GM23248 (cell line): ENCODE measurements around the gene ME2. TPM values are rescaled to one million over a fixed set of nuclear protein-coding genes. Genes with fewer than 3 reads are reported as not detected.

Source experiments
- DNase-seq: peaks from one replicate; pipeline ENCODE4 v3.0.0-alpha.2; 2015
- H2AFZ ChIP-seq: fragments of 200-600 bp; sonication (generic); 2 replicates; pipeline ENCODE4 v1.6.1; 2016; ENCODE audit warnings: antibody characterized with exemption
- H3F3A ChIP-seq: fragments of 200-600 bp; sonication (generic); 2 replicates; pipeline ENCODE4 v1.6.1; 2016; ENCODE audit warnings: mild to moderate bottlenecking, antibody characterized with exemption, mixed run types; ENCODE audit not compliant: insufficient read depth
- H3K27ac ChIP-seq: fragments of 200-600 bp; sonication (generic); 2 replicates; pipeline ENCODE4 v1.5.1; 2016; ENCODE audit warnings: mild to moderate bottlenecking
- H3K27me3 ChIP-seq: fragments of 200-600 bp; sonication (generic); replicated peaks from 2 replicates; pipeline ENCODE4 v1.6.1; 2016; ENCODE audit warnings: mild to moderate bottlenecking; ENCODE audit not compliant: insufficient read depth
- H3K36me3 ChIP-seq: fragments of 200-600 bp; sonication (generic); 2 replicates; pipeline ENCODE4 v1.6.1; 2016; ENCODE audit warnings: low read depth, mild to moderate bottlenecking
- H3K4me1 ChIP-seq: fragments of 200-600 bp; sonication (generic); 2 replicates; pipeline ENCODE4 v1.6.1; 2016; ENCODE audit warnings: mild to moderate bottlenecking; ENCODE audit not compliant: insufficient read depth
- H3K4me2 ChIP-seq: fragments of 200-600 bp; sonication (generic); one replicate; pipeline ENCODE4 v1.6.1; 2016; ENCODE audit warnings: mild to moderate bottlenecking; ENCODE audit not compliant: unreplicated experiment
- H3K4me3 ChIP-seq: fragments of 200-600 bp; sonication (generic); 2 replicates; pipeline ENCODE4 v1.5.1; 2016; ENCODE audit warnings: mild to moderate bottlenecking
- H3K79me2 ChIP-seq: fragments of 200-600 bp; sonication (generic); 2 replicates; pipeline ENCODE4 v1.6.1; 2016; ENCODE audit warnings: mild to moderate bottlenecking; ENCODE audit not compliant: insufficient read depth
- H3K9ac ChIP-seq: fragments of 200-600 bp; sonication (generic); 2 replicates; pipeline ENCODE4 v1.6.1; 2016; ENCODE audit warnings: mild to moderate bottlenecking
- H3K9me2 ChIP-seq: fragments of 200-600 bp; sonication (generic); 2 replicates; pipeline ENCODE4 v1.6.1; 2016; ENCODE audit warnings: mixed run types, mild to moderate bottlenecking, moderate library complexity; ENCODE audit not compliant: insufficient read depth
- H3K9me3 ChIP-seq: fragments of 200-600 bp; sonication (generic); one replicate; pipeline ENCODE4 v1.6.1; 2017; ENCODE audit warnings: low read depth
- H4K20me1 ChIP-seq: fragments of 200-600 bp; sonication (generic); 2 replicates; pipeline ENCODE4 v1.6.0; 2016; ENCODE audit not compliant: insufficient read depth
- EZH2 ChIP-seq: fragments of 200-600 bp; sonication (generic); IDR thresholded peaks from 2 replicates; pipeline ENCODE4 v1.6.1; 2018; ENCODE audit warnings: antibody characterized with exemption, mild to moderate bottlenecking; ENCODE audit not compliant: insufficient read depth, poor library complexity, severe bottlenecking
- EZH2phosphoT487 ChIP-seq: fragments of 200-600 bp; sonication (generic); IDR thresholded peaks from 2 replicates; pipeline ENCODE4 v1.6.1; 2018; ENCODE audit warnings: antibody characterized with exemption, moderate library complexity, mild to moderate bottlenecking, low read depth; ENCODE audit not compliant: insufficient read depth
- WGBS, 2 experiments: methylation state at CpG; one replicate each; pipeline ENCODE4 v1.1.6; 2015 to 2017; ENCODE audit warnings: low lambda C conversion rate in 2 of 2, low coverage in 1 of 2; ENCODE audit errors: missing lambda C conversion rate in 2 of 2; 5-methylcytosine and 5-hydroxymethylcytosine counted together
- in situ Hi-C: fragments of 300-500 bp; cut with MboI; formaldehyde crosslinking; loops from 2 replicates; pipeline ENCODE4 v1.15.0; 2020
- polyA plus RNA-seq: library from polyadenylated mRNA; unstranded; fragments of >200 nt; fragmentation: Nextera tagmentation; extraction: Ambion mirVana; gene quantifications from 2 replicates; pipeline ENCODE4 v1.2.1, GENCODE V29; 2016
- total RNA-seq: library from RNA; depleted of rRNA; stranded (reverse); fragments of >200 nt; shearing (Covaris generic); gene quantifications from 2 replicates; pipeline ENCODE4 v1.2.3, GENCODE V29; 2014

ME2 gene
- total and polyA plus RNA-seq, 2 experiments from 2014 or later = 24.1 to 32.2 TPM

DNA sequence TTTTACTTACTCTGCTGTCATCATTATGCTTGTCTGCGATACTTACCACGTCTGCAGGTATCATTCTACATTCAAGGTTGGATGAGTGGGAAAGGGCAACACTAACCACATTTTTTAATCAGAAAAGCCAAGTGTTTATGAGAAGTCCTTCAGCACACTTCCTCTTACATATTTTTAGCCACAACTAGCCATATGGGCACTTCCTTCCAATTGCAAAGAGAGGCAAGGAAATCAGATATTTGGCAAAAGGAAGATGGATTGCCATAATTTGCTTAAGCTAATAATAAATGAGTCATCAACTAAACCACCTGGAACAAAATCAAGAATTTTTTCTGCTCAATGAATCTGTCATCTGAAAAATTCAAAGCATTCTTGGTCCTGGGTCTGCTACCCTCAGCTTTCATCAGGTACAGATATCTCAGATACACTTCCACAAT lies 42.4 kb upstream of the ME2 start:
- Histone ChIP-seq H3K27me3 (peaks cover 3% of the 10 kb centered on the region; the same call in 1 of the 2 replicates), H3K9ac (no peak overlapping the region), H3K4me2 (no peak overlapping the region), H3K9me2 (no peaks in the 10 kb centered on the region), H3K4me1 (peaks cover 6% of the 10 kb centered on the region; the same call in 1 of the 2 replicates), H2AFZ (no peak overlapping the region), H3F3A (no peaks in the 10 kb centered on the region), H3K36me3 (no peaks in the 10 kb centered on the region), H4K20me1 (no peaks in the 10 kb centered on the region), H3K9me3 (no peaks in the 10 kb centered on the region), H3K27ac (no peak overlapping the region), H3K79me2 (no peaks in the 10 kb centered on the region), H3K4me3 (no peak overlapping the region)
- peak; percentile 22 for DNase-seq
- 45 to 52% methylated on average over 2 of the region's 2 CpGs for WGBS, 2 experiments
- in situ Hi-C loops = no loop called here
- TF ChIP-seq EZH2 (no peak), EZH2phosphoT487 (no peak)

DNA sequence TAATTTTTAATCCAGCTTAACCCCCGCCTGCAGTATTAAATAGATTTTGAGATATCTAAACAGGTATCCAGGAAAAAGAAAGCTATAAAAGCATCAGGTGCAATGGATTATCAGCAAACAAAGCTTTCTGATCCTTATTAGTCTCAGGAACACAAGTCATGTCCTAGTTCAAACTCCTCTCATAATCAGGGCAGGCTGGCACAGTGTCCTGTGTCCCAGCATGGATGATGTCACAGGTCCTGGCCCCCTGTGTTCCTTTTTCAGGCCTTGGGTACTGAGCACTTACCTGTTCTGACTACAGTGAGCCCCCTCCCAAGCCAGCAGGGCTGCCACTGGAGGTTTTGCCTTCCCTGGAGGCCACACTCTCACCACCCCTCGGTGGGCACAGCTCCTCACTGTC lies 39.6 kb upstream of the ME2 start:
- 82 to 92% methylated on average over 2 of the region's 2 CpGs for WGBS, 2 experiments
- TF ChIP-seq EZH2 (no peak), EZH2phosphoT487 (no peak)

DNA sequence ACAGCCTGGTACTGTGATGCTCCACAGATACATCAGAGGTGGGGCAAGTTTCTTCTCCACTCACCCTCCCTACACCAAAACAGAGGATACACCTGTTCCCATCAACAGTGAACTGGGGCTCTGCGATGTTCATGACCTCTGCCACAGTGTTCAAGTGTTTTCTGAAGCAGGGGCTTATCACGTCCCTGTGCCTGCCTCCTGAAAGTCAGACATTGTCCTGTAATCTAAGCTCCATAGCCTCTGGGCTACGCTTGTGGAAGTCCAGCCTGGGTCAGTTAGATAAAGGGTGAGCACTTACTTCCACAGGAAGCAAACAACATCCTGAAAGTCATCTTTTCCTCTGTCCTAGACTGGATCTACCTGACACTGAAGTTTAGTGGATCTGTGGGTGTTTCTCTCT lies 38.9 kb upstream of the ME2 start:
- TF ChIP-seq EZH2 = no peak
- no peak for TF ChIP-seq EZH2phosphoT487
- Histone ChIP-seq H2AFZ (no peak overlapping the region), H3K9me3 (no peaks in the 10 kb centered on the region), H3K27me3 (no peaks in the 10 kb centered on the region), H3K4me1 (peaks cover 6% of the 10 kb centered on the region; the same call in 1 of the 2 replicates), H3K4me2 (no peak overlapping the region), H3K4me3 (no peak overlapping the region), H3K9ac (no peak overlapping the region), H3K9me2 (no peaks in the 10 kb centered on the region), H3K27ac (no peak overlapping the region), H3F3A (no peaks in the 10 kb centered on the region), H4K20me1 (no peaks in the 10 kb centered on the region), H3K79me2 (no peaks in the 10 kb centered on the region), H3K36me3 (no peaks in the 10 kb centered on the region)
- in situ Hi-C loops = no loop called here
- WGBS, 2 experiments = 82% methylated on average over 3 of the region's 3 CpGs
- DNase-seq = no peak

More for the DNA sequence above, 39.6 kb upstream of the ME2 start:
- Histone ChIP-seq H3K4me2 (no peak overlapping the region), H2AFZ (no peak overlapping the region), H3K9ac (no peak overlapping the region), H4K20me1 (no peaks in the 10 kb centered on the region), H3K27ac (no peak overlapping the region), H3F3A (no peaks in the 10 kb centered on the region), H3K36me3 (no peaks in the 10 kb centered on the region), H3K4me1 (peaks cover 6% of the 10 kb centered on the region; the same call in 1 of the 2 replicates), H3K79me2 (no peaks in the 10 kb centered on the region), H3K9me2 (no peaks in the 10 kb centered on the region), H3K27me3 (0 out of 2 replicates have a peak, but pooled peaks cover 2% of the 10 kb centered on the region), H3K9me3 (no peaks in the 10 kb centered on the region), H3K4me3 (no peak overlapping the region)
- DNase-seq = no peak
- in situ Hi-C loops = no loop called here

DNA sequence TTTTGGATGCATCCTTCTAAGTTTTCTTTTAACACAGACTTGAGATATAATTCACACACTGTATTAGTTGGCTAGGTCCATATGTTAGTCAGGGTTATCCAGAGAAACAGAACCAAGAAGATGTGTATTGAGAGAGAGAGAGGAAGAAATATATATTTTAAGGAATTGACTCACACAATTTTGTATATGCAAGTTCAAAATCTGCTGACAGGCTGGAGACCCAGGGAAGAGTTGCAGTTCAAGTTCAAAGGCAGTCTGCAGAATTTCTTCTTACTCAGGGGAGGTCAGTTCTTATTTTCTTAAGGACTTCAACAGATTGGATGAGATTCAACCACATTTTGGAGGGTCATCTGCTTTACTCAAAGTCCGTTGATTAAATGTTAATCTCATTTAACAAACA lies 36.1 kb upstream of the ME2 start:
- H3K27ac ChIP-seq = no peak overlapping the region
- H3K9ac ChIP-seq = no peak overlapping the region
- no peaks in the 10 kb centered on the region for H3K27me3 ChIP-seq
- no peak for DNase-seq
- H3K36me3 ChIP-seq = no peaks in the 10 kb centered on the region
- H3K4me2 ChIP-seq = no peak overlapping the region
- TF ChIP-seq EZH2 (no peak), EZH2phosphoT487 (no peak)
- no peak overlapping the region for H2AFZ ChIP-seq
- H3K4me3 ChIP-seq = no peak overlapping the region
- no peaks in the 10 kb centered on the region for H3K9me2 ChIP-seq
- H3K4me1 ChIP-seq = peaks cover 6% of the 10 kb centered on the region
- H3K79me2 ChIP-seq = no peaks in the 10 kb centered on the region
- WGBS, 2 experiments = 0% methylated on average over 1 of the region's 1 CpG
- peaks cover 16% of the 10 kb centered on the region for H3F3A ChIP-seq
- H3K9me3 ChIP-seq = no peaks in the 10 kb centered on the region
- H4K20me1 ChIP-seq = no peaks in the 10 kb centered on the region
- in situ Hi-C loops = no loop called here

DNA sequence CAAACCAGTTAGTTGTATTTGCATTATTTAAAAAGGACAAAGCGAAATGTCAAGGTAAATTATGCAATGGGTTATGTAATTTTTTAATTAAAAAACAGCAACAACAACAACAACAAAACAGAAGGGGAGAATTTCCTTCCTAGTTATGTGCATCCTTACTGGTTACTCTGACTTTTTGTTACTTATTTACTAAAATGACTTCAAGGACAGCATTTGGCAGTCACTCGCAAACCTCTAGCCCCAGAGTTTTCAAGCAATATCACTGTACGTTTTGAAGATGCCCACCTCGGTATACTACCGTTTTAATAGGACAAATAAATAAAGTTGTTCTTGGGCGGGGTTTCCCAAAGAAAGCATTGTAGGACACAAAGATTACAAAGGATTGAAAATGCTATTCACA lies 34.4 kb upstream of the ME2 start:
- no peak for DNase-seq
- H3K9me2 ChIP-seq = no peaks in the 10 kb centered on the region
- no peaks in the 10 kb centered on the region for H3K27me3 ChIP-seq
- peaks cover 24% of the 10 kb centered on the region for H3F3A ChIP-seq
- no peak overlapping the region for H3K27ac ChIP-seq
- no peaks in the 10 kb centered on the region for H3K79me2 ChIP-seq
- no peaks in the 10 kb centered on the region for H4K20me1 ChIP-seq
- peaks cover 12% of the 10 kb centered on the region for H3K4me1 ChIP-seq
- 83% methylated on average over 6 of the region's 6 CpGs for WGBS, 2 experiments
- no peak overlapping the region for H2AFZ ChIP-seq
- no peaks in the 10 kb centered on the region for H3K9me3 ChIP-seq
- H3K9ac ChIP-seq = no peak overlapping the region
- TF ChIP-seq EZH2phosphoT487 (no peak), EZH2 (no peak)
- in situ Hi-C loops = no loop called here
- no peak overlapping the region for H3K4me2 ChIP-seq
- no peak overlapping the region for H3K4me3 ChIP-seq
- no peaks in the 10 kb centered on the region for H3K36me3 ChIP-seq
